ENCODE measurements around the gene LFNG. TPM values are rescaled to one million over a fixed set of nuclear protein-coding genes. Genes with fewer than 3 reads are reported as not detected.

Gene LFNG
- total and polyA plus RNA-seq, 12 donors = 2.4 to 11.8 (median 9.0) TPM

- intact Hi-C loops (cut with DNase I) = loop anchor here in 1 of 10 donors (10.0 kb wide), 1 partner anchor 89 kb away; no protein-coding TSS in a partner anchor
- 86 to 90% methylated on average over 21 of the region's 21 CpGs for WGBS, 2 donors
- DNase-seq = no peak
- Histone ChIP-seq H3K36me3 (peaks cover 0 to 68% (median 20%) of the 10 kb centered on the region in 9 donors), H3K9me3 (no peaks in the 10 kb centered on the region), H3K4me1 (no peaks in the 10 kb centered on the region), H3K27ac (no peak overlapping the region), H3K27me3 (no peaks in the 10 kb centered on the region), H3K4me3 (no peak overlapping the region)
- no peak for ATAC-seq
- TF ChIP-seq CTCF (IDR thresholded peaks at IDR 0.05) = no peak
These were observed 56.3 kb downstream of the LFNG start for GRCh38 chr7:2575733-2576340.

DNA sequence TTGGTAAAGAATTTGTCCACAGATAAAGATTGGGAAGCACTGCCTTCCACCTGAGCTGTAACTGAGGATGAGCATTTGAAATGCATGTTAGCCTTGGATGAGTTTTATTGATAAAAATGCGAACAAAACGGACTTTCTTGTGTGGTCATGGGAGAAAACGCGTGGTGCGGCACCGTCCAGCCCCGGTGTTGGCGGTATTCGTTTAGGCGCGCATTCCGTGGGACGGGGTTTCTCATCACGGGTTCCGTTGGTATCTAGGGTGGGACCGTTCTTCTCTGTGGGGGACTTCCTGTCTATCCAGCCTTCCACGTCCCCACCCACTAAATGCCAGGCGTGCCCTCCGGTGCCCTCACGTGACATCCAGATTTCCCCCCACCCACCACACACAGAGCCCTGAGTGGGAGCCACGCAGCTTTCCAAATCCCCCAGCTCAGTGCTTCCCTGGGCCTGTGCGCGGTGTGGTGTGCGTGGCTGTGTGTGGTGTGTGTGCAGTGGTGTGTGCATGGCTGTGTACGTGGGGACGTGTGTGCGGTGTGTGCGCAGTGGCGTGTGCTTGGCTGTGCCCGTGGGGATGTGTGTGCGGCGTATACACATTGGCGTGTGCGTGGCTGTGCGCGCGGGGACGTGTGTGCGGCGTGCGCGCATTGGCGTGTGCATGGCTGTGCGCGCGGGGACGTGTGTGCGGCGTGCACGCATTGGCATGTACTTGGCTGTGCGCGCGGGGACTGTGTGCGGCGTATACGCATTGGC lies 57.3 kb downstream of the LFNG start:
- Histone ChIP-seq H3K4me3 (no peak overlapping the region), H3K27me3 (no peaks in the 10 kb centered on the region), H3K27ac (no peak overlapping the region), H3K9me3 (no peaks in the 10 kb centered on the region), H3K36me3 (peaks cover 0 to 63% (median 20%) of the 10 kb centered on the region in 9 donors), H3K4me1 (no peaks in the 10 kb centered on the region)
- 93% methylated on average over 45 to 56 of the region's 56 CpGs for WGBS, 2 donors
- intact Hi-C loops (cut with DNase I) = loop anchor here in 1 of 10 donors (10.0 kb wide), 1 partner anchor 88 kb away; no protein-coding TSS in a partner anchor
- DNase-seq (no peak), ATAC-seq (no peak)
- TF ChIP-seq CTCF (IDR thresholded peaks at IDR 0.05) = no peak

Small RNA genes lying within 50 kb of the gene (microRNA-seq; reads per million reads assigned to microRNA genes)
- gene MIR4648 = 0 reads per million in 2 donors

Other genes starting within 250 kb of the LFNG start
- gene SNX8, start 205.3 kb upstream of the LFNG start, total RNA-seq = 10 to 100 TPM; 15.6 to 31.8 (median 21.6) TPM
- gene SNX8, start 205.3 kb upstream of the LFNG start, polyA plus RNA-seq = 10 to 100 TPM; 14.7 to 19.7 TPM
- 100 to 1,000 TPM in 1 of 10 donors, 10 to 100 TPM in 9; 64.0 to 102 (median 68.2) TPM for gene EIF3B, start 164.9 kb upstream of the LFNG start, total RNA-seq
- 10 to 100 TPM; 48.6 to 81.5 TPM for gene EIF3B, start 164.9 kb upstream of the LFNG start, polyA plus RNA-seq
- 10 to 100 TPM; 12.4 to 17.2 (median 14.0) TPM for gene CHST12, start 116.2 kb upstream of the LFNG start, total RNA-seq
- 10 to 100 TPM; 13.9 to 15.2 TPM for gene CHST12, start 116.2 kb upstream of the LFNG start, polyA plus RNA-seq
- gene GRIFIN, start 43.4 kb upstream of the LFNG start, total RNA-seq = not detected
- not detected for gene GRIFIN, start 43.4 kb upstream of the LFNG start, polyA plus RNA-seq
- 10 to 100 TPM; 10.6 to 18.2 (median 12.8) TPM for gene BRAT1, start 35.8 kb downstream of the LFNG start, total RNA-seq
- 10 to 100 TPM; 16.8 to 22.8 TPM for gene BRAT1, start 35.8 kb downstream of the LFNG start, polyA plus RNA-seq
- gene IQCE, start 39.2 kb downstream of the LFNG start, total RNA-seq = 10 to 100 TPM in 4 of 10 donors, 1 to 10 TPM in 6; 7.8 to 13.8 (median 9.4) TPM
- 1 to 10 TPM; 4.2 to 5.0 TPM for gene IQCE, start 39.2 kb downstream of the LFNG start, polyA plus RNA-seq
- gene TTYH3, start 112.2 kb downstream of the LFNG start, total RNA-seq = 10 to 100 TPM in 4 of 10 donors, 1 to 10 TPM in 6; 7.0 to 37.5 (median 9.0) TPM
- 1 to 10 TPM; 8.6 to 10.0 TPM for gene TTYH3, start 112.2 kb downstream of the LFNG start, polyA plus RNA-seq
- under 1 TPM in 6 of 10 donors, not detected in 4; 0.04 to 0.11 (median 0.07) TPM for gene AMZ1, start 168.4 kb downstream of the LFNG start, total RNA-seq
- gene AMZ1, start 168.4 kb downstream of the LFNG start, polyA plus RNA-seq = under 1 TPM; 0.04 to 0.07 TPM

Measured in heart right ventricle (tissue), 16 donors.